PFSK-1 (cell line): Measurements from ENCODE around the gene PSORS1C2.

Experiments used
- POLR2AphosphoS5 ChIP-seq: IDR thresholded peaks from 2 replicates; pipeline ENCODE4 v1.6.1; 2012; ENCODE audit warnings: low read depth, mild to moderate bottlenecking, control low read depth, low read length, moderate library complexity
- SIN3A ChIP-seq: IDR thresholded peaks from 2 replicates; pipeline ENCODE4 v1.6.1; 2012; ENCODE audit warnings: mild to moderate bottlenecking, low read length, moderate library complexity, borderline replicate concordance; ENCODE audit not compliant: insufficient read depth
- TAF1 ChIP-seq: IDR thresholded peaks from 2 replicates; pipeline ENCODE4 v1.6.1; 2012; ENCODE audit warnings: low read length, control low read depth, borderline replicate concordance; ENCODE audit not compliant: insufficient read depth
- TF ChIP-seq, protein P1 (sequence below), 2 experiments: IDR thresholded peaks; 2 replicates each; pipeline versions ENCODE4 v1.6.1 to v1.8.0; 2011 to 2012; ENCODE audit warnings: low read depth in 2 of 2, low read length in 2 of 2, control low read depth in 1 of 2, inconsistent platforms in 1 of 2, mild to moderate bottlenecking in 1 of 2, moderate library complexity in 1 of 2; ENCODE audit not compliant: insufficient read depth in 1 of 2

DNA sequence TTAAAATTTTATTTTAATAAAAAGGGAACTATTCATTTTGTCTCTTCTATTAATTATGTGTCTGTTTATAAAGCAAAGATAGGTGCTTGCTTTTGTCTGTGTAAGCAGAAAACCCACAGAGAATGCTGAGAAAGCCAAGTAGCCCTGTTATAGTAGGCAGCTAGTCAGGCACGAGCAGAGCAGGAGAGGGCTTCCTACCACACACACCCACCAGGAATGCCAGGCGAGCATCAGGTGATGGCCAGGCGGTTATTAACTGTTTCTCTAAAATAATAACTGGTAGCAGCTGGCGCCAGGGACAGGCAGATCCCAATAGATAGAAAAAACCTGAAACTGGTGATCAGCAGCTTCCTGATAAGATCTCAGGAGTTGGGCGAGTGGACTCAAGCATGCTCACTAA is 42.2 kb downstream of the PSORS1C2 start:
- TF ChIP-seq POLR2AphosphoS5: no peak
- TF ChIP-seq, protein P1, sequence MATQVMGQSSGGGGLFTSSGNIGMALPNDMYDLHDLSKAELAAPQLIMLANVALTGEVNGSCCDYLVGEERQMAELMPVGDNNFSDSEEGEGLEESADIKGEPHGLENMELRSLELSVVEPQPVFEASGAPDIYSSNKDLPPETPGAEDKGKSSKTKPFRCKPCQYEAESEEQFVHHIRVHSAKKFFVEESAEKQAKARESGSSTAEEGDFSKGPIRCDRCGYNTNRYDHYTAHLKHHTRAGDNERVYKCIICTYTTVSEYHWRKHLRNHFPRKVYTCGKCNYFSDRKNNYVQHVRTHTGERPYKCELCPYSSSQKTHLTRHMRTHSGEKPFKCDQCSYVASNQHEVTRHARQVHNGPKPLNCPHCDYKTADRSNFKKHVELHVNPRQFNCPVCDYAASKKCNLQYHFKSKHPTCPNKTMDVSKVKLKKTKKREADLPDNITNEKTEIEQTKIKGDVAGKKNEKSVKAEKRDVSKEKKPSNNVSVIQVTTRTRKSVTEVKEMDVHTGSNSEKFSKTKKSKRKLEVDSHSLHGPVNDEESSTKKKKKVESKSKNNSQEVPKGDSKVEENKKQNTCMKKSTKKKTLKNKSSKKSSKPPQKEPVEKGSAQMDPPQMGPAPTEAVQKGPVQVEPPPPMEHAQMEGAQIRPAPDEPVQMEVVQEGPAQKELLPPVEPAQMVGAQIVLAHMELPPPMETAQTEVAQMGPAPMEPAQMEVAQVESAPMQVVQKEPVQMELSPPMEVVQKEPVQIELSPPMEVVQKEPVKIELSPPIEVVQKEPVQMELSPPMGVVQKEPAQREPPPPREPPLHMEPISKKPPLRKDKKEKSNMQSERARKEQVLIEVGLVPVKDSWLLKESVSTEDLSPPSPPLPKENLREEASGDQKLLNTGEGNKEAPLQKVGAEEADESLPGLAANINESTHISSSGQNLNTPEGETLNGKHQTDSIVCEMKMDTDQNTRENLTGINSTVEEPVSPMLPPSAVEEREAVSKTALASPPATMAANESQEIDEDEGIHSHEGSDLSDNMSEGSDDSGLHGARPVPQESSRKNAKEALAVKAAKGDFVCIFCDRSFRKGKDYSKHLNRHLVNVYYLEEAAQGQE (IDR thresholded peaks at IDR 0.05; ENCODE audit: insufficient read depth in 1 of 2, low read depth in 2 of 2, low read length in 2 of 2): no peak
- TF ChIP-seq TAF1: no peak
- TF ChIP-seq SIN3A: no peak
